GM18499 (cell line): ENCODE measurements around the gene SPDYE3.

ENCODE experiments used
- ATAC-seq: cut with Tn5 transposase; IDR thresholded peaks from one replicate; pipeline ENCODE4 v1.9.1; 2021; ENCODE audit warnings: moderate number of reproducible peaks; ENCODE audit not compliant: insufficient read depth, unreplicated experiment

SPDYE3 gene

GRCh38 chr7:100369105-100369504 lies 61.6 kb downstream of the SPDYE3 start:
- ATAC-seq: peak; percentile 37

- ATAC-seq: no peak
These were observed 62.8 kb downstream of the SPDYE3 start for GRCh38 chr7:100370303-100370702.

DNA sequence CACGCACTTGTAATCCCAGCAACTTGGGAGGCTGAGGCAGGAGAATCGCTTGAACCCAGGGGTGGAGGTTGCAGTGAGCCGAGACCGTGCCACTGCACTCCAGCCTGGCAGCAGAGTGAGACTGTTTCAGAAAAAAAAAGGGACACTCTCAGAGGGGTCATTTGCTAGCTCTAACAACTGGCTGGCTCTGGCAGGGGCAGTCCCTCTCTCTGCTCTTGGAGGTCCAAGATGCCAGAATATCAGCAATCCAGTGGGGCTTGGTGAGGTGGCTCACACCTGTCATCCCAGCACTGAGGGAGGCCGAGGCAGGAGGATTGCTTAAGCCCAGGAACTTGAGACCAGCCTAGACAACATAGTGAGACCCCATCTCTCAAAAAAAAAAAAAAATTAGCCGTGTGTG lies 63.2 kb downstream of the SPDYE3 start:
- ATAC-seq: no peak

- no peak for ATAC-seq
These were observed 64.2 kb downstream of the SPDYE3 start for GRCh38 chr7:100371561-100372171.
